Activated naive CD4-positive, alpha-beta T cell treated with Interleukin-2 at 50 U/mL for 16 hours (primary cell): ENCODE results near the gene SARNP.
A peak's percentile ranks its signal among the peaks of the same experiment; 100 is the strongest.

Experiments used
- DNase-seq: peaks from one replicate; pipeline ENCODE4 v3.0.0-alpha.2; 2020

SARNP gene

DNA sequence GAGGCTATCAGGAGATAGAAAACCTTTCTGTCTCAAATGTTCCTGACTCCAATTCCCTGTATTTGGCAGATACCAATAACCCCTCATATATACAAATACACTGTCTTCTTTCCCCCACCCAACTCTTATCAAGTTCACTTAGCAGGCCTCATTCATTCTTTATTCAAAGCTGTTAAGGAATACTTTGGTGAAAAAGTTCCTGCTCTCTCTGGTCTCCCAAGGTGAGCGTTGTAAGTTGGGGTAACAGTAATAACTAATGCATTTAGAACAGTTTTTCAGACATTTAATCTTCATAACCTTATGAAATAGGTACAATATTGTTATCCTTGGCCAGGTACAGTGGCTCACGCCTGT, 78.5 kb downstream of the SARNP start:
- no peak for DNase-seq

DNA sequence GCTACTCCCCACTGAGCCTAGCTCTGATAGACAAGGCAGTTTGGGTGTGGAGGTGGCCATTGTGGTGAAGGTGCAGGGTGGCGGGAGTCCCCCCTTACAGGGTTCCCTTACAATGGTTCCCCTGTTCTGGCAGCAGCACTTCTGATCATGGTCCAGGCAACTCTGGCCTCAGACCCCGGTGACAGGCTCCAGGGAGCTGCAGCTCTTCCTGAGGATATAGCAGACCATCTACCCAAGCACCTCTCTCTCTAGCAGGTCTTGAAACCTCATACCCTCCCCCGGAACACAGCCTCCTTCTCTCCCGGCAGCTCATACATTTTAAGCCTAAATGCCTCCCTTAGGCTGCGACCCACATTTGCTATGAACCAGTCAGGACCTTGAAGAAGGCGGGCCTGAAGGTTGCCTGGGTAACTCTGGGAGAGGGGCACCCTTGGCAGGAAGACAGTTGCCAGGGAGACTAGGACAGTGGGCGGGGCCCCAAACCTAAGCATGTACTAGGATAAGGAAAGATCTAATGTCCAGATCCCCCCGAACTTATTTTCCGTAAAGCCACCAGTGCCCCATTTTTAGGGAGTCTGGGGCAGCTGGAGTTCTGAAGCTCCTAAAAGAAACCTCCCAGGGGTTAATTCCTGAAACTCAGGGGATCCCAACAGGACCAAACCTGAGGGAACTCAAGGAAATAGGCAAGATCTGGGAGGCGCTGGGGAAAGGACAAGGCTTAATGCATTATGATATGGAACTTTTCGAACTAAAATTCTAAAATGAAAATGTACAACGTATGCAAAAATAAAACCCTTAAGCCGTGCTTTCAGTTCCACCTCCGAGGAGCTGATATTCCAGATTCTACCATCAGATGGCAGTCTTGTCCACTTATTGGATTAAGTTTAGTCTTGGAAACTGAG, 79.2 kb downstream of the SARNP start:
- DNase-seq, result peak; percentile 77

- no peak for DNase-seq
Observed at GRCh38 chr12:55737581-55738122, 79.9 kb downstream of the SARNP start.

DNA sequence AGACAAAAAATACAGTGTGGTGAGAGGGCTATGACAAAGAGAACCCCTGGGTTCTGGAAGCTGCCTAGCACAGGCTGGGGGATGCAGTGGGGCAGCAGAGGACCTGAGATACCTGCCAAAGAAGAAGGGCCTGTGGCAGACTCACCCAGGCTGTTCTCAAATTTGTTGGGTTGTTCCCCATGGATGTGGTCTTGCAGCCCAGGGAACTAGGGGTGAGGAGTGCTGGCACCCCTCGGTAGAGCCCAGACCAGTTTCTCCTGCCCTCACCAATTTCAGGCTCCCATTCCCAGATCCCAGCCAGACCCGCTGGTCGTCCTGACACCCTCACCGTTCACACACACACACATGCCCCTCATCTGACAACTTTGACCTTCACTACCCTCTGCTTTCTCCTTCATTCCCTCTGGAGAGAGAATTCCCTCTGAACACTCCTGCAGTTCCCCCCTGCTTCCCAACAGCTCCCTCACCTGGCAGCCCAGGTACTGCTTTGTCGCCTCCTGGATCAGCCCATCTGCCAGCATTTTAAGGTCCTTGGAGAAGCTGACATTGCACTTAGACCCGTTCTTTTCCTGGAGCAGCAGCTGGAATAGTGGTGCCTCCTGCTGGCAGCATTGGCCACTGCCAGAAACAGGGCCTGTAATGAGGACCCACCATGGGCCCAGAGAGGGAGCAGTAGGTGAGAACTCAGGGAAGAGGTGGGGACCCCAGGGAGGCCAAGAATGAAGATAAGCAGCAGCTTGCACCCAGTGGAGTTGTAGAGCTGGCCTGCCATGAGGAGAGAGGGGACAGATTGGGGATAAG, 80.5 kb downstream of the SARNP start:
- peak; percentile 62 for DNase-seq

DNA sequence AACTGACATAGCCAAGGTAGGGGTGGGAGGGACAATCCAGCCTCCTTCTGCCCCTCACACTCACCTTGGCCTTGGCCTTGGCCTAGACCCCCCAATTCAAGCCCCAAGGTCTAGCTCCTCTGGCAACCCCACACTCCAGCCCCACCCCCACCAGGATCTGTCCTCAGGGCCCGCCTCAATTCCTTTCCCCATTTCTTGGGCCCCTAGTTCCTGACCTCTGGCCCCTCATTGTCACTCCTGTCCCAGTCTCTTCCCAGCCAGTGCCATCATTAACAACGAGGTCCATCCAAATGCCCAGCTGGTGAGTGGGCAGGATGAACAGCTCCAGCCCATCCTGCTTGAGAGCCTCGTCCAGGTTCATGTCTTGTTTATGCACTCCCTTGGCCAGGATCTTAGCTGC, 81.4 kb downstream of the SARNP start:
- DNase-seq, result no peak

GRCh38 chr12:55734595-55734994, 82.9 kb downstream of the SARNP start:
- no peak for DNase-seq

GRCh38 chr12:55733858-55734257, 83.7 kb downstream of the SARNP start:
- no peak for DNase-seq

DNA sequence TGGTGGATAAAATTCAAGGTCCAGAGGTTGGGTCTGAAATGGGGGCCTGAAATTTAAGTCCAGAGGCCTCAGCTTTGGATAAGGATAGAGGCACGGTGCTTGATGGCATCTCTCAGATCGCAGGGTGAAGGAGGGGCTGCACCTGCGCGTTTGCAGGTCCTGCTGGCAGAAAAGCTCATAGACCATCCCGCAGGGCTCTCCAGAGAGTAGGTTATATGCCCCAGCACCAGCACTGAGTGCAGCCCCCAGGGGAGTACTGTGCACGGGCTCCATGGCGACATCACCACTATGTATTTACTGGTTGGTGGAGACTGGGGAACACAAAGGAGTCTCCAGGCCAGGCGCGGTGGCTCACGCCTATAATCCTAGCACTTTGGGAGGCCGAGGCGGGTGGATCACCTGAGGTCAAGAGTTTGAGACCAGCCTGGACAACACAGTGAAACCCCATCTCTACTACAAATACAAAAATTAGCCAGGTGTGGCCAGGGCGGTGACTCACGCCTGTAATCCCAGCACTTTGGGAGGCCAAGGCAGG, 84.4 kb downstream of the SARNP start:
- DNase-seq, result no peak

DNA sequence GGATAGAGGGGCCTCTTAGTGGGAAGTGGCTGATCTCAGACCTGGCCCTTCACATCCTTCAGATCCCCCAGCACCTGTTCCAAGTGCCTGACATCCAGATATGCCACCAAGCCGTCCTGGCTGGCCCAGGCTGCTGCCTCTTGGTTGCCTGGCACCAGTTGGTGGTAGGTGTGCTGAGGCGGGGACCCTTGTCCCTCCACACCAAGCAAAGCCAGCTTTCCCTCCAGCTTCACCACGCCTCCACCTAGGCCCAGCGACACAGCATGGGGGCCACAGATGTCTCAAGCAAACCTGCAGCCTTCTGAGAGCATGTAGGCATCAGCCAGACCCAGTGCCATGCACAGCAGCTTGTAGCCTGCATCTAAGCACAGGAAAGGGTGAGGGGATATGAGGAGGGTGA, 85.2 kb downstream of the SARNP start:
- no peak for DNase-seq

DNA sequence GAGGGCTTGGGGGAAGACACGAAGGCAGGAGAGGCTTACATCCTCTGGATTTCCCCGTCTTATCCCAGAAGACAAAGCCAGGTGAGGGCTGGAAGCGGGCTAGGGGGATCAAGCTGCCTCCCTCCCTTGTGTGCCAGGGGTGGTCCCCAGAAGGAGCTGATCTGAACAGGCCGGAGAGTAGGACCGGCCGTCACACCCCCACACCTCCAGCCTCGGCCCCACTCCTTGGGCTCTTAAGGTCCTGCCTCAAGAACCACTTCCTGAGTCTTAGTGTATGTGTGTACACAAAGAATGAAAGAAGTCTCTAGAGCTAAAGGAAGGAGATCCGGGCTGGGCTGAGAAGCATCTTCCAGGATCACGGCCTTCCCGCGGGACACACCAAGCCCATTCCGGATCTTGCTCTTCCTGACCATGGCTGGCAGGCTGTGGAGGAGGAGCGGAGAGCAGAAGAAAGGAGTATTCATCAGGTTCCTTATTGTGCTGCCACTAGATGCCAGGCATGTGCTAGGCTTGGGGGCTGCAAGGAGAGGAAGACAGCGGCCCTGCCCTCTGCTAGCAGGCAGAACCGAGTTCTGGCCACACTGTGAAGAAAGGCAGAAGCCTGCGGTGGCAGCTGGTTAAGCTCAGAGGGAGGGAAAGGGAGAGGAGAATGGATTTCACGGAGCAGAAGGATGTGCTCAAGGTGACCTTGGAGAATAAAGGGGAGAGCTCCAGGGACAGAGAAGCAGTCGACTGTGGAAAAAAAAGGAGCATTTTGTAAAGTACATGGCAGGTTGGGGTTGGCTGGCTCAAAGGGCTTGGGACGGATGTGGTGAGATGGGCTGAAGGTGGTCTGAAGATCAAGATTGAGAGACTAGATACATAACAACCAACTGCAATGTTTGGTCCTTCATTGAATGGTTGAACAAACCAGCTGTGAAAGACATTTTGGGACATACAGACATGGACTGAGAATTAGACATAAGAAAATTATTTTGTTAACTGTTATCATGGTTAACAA, 87.4 kb downstream of the SARNP start:
- no peak for DNase-seq

GRCh38 chr12:55728939-55729818, 88.3 kb downstream of the SARNP start, which contains the start of gene CD63:
TSS of gene CD63 (minus strand) at chr12:55729009. CDS start at chr12:55728341, 668 bp downstream.
- DNase-seq, result peak; percentile 79

- DNase-seq, result peak; percentile 38
Observed at GRCh38 chr12:55728186-55728938, 89.2 kb downstream of the SARNP start.

- no peak for DNase-seq
Observed at GRCh38 chr12:55727643-55728185, 89.8 kb downstream of the SARNP start.

DNA sequence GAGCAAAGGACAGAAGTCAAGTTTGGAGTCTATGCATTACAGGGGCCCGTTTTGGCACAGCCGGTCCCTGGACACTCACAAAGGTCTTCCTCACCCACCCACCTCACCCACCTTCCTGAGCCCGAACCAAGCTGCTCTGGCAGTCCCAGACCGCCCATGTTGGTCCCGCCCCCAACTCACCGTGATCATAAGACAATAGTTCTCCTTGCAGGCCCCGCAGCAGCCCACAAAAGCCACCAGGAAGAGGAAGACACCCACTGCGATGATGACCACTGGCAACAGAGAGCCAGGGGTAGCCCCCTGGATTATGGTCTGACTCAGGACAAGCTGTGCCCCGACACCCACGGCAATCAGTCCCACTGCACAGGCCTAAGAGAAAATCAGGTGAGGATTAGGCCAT, 90.6 kb downstream of the SARNP start:
- DNase-seq, result no peak

- no peak for DNase-seq
Observed at GRCh38 chr12:55725556-55725955, 92.0 kb downstream of the SARNP start.

DNA sequence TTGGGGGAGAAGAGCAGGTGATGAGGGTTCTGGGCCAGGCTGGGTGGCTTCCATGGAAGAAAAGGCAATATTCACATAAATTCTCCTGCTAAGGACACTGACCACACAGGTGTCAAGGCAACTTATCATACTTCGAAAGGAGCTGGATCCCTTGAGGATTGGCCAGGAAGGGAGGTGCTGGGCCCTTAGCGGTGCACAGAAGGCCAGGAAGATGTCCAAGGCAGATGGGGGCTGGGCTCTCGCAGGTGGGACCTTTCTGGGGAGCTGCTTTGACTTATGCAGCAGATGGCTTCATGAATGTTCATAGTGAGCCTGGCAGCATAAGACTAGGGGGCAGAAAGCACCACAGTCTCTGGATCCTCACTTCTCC, 92.6 kb downstream of the SARNP start:
- DNase-seq, result no peak

- peak; percentile 68 for DNase-seq
Observed at GRCh38 chr12:55724226-55724939, 93.1 kb downstream of the SARNP start.

GRCh38 chr12:55723516-55724225, 93.9 kb downstream of the SARNP start:
- no peak for DNase-seq

DNA sequence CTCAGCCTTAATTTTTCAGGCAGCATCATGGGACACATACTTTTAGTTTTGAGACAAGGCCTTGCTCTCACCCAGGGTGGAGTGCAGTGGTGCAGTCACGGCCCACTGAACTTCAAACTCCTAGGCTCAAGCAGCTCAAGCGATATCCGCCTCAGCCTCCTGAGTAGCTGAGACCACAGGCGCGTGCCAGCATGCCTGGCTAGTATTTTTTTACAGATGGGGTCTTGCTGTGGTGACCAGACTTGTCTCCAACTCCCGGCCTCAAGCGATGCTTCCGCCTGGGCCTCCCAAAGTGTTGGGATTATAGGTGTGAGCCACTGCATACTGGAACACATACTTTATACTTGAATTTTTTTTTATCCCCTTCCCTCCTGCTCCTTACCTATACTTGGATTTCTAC, 94.6 kb downstream of the SARNP start:
- no peak for DNase-seq
